HG02642 (cell line): ENCODE data around the gene IQSEC2.

Experiments
- ATAC-seq: cut with Tn5 transposase; IDR thresholded peaks from one replicate; pipeline ENCODE4 v1.9.1; 2021; ENCODE audit warnings: mild to moderate bottlenecking; ENCODE audit not compliant: unreplicated experiment, poor library complexity

Gene IQSEC2

GRCh38 chrX:53281321-53281822 is at the start of gene IQSEC2:
IQSEC2 (minus strand) TSS chrX:53281584.
- no peak for ATAC-seq

- no peak for ATAC-seq
Observed at GRCh38 chrX:53330331-53330730, 48.9 kb upstream of the IQSEC2 start.

GRCh38 chrX:53324803-53325202 is 43.4 kb upstream of the IQSEC2 start:
- ATAC-seq, result no peak

- no peak for ATAC-seq
Observed at GRCh38 chrX:53324085-53324484, 42.7 kb upstream of the IQSEC2 start.

- ATAC-seq, result no peak
Observed at GRCh38 chrX:53323196-53323595, 41.8 kb upstream of the IQSEC2 start.

GRCh38 chrX:53321943-53322497 is 40.6 kb upstream of the IQSEC2 start:
- ATAC-seq, result no peak

- ATAC-seq, result no peak
Observed at GRCh38 chrX:53321230-53321942, 40.0 kb upstream of the IQSEC2 start.

- ATAC-seq, result no peak
Observed at GRCh38 chrX:53320543-53321229, 39.3 kb upstream of the IQSEC2 start.

- ATAC-seq, result no peak
Observed at GRCh38 chrX:53319614-53320542, 38.5 kb upstream of the IQSEC2 start.

GRCh38 chrX:53318766-53319353 is 37.5 kb upstream of the IQSEC2 start:
- no peak for ATAC-seq

GRCh38 chrX:53317365-53318069 is 36.1 kb upstream of the IQSEC2 start:
- peak; percentile 59 for ATAC-seq

- no peak for ATAC-seq
Observed at GRCh38 chrX:53316860-53317237, 35.5 kb upstream of the IQSEC2 start.

- ATAC-seq, result no peak
Observed at GRCh38 chrX:53316111-53316859, 34.9 kb upstream of the IQSEC2 start.

GRCh38 chrX:53313728-53314105 is 32.3 kb upstream of the IQSEC2 start:
- ATAC-seq, result no peak

- ATAC-seq, result no peak
Observed at GRCh38 chrX:53312946-53313727, 31.8 kb upstream of the IQSEC2 start.

- ATAC-seq, result no peak
Observed at GRCh38 chrX:53309837-53310236, 28.5 kb upstream of the IQSEC2 start.

- ATAC-seq, result no peak
Observed at GRCh38 chrX:53308836-53309235, 27.5 kb upstream of the IQSEC2 start.
